ENCODE data around the gene EGLN1. TPM values are rescaled to one million over a fixed set of nuclear protein-coding genes. Genes with fewer than 3 reads are reported as not detected.

EGLN1 gene
- total RNA-seq, 1 donor from 2014 or later: 47.8 TPM

- Histone ChIP-seq H3K27me3 (no peaks in the 10 kb centered on the region), H3K4me1 (no peaks in the 10 kb centered on the region), H3K27ac (no peak overlapping the region), H3K4me3 (no peak overlapping the region), H3K9me3 (no peaks in the 10 kb centered on the region), H3K36me3 (peaks cover 6 to 10% of the 10 kb centered on the region in 2 donors)
- no peak for DNase-seq (ENCODE audit: low spot score in 2 of 2)
- TF ChIP-seq CTCF (IDR thresholded peaks at IDR 0.05): no peak
- intact Hi-C loops (cut with DNase I): no loop called here
These were observed 57.9 kb downstream of the EGLN1 start for GRCh38 chr1:231364192-231364591.

- no peak for TF ChIP-seq CTCF (IDR thresholded peaks at IDR 0.05)
- intact Hi-C loops (cut with DNase I): no loop called here
- Histone ChIP-seq H3K4me1 (no peaks in the 10 kb centered on the region), H3K9me3 (no peaks in the 10 kb centered on the region), H3K36me3 (peaks cover 6 to 10% of the 10 kb centered on the region in 2 donors), H3K4me3 (no peak overlapping the region), H3K27ac (no peak overlapping the region), H3K27me3 (no peaks in the 10 kb centered on the region)
- DNase-seq (ENCODE audit: low spot score in 2 of 2): no peak
These were observed 58.5 kb downstream of the EGLN1 start for GRCh38 chr1:231363624-231364023.

- Histone ChIP-seq H3K4me3 (no peak overlapping the region), H3K27ac (no peak overlapping the region), H3K4me1 (peaks cover 0 to 2% of the 10 kb centered on the region in 2 donors), H3K27me3 (no peaks in the 10 kb centered on the region), H3K36me3 (peaks cover 0 to 4% of the 10 kb centered on the region in 2 donors), H3K9me3 (no peaks in the 10 kb centered on the region)
- TF ChIP-seq CTCF (IDR thresholded peaks at IDR 0.05): no peak
- intact Hi-C loops (cut with DNase I): no loop called here
- DNase-seq (ENCODE audit: low spot score in 2 of 2): no peak
These were observed 59.8 kb downstream of the EGLN1 start for GRCh38 chr1:231362325-231362724.

- Histone ChIP-seq H3K9me3 (no peaks in the 10 kb centered on the region), H3K4me1 (peaks cover 0 to 2% of the 10 kb centered on the region in 2 donors), H3K27me3 (no peaks in the 10 kb centered on the region), H3K4me3 (no peak overlapping the region), H3K27ac (peak overlapping the region in 1 of 2 donors; percentile 33), H3K36me3 (peaks cover 0 to 4% of the 10 kb centered on the region in 2 donors)
- intact Hi-C loops (cut with DNase I): no loop called here
- no peak for DNase-seq (ENCODE audit: low spot score in 2 of 2)
- no peak for TF ChIP-seq CTCF (IDR thresholded peaks at IDR 0.05)
These were observed 63.0 kb downstream of the EGLN1 start for GRCh38 chr1:231359113-231359512.

GRCh38 chr1:231357831-231358354 lies 64.2 kb downstream of the EGLN1 start:
- Histone ChIP-seq H3K36me3 (peaks cover 4 to 6% of the 10 kb centered on the region in 2 donors), H3K4me3 (no peak overlapping the region), H3K27ac (peak overlapping the region in 1 of 2 donors; percentile 31), H3K27me3 (no peaks in the 10 kb centered on the region), H3K4me1 (peaks cover 0 to 2% of the 10 kb centered on the region in 2 donors), H3K9me3 (no peaks in the 10 kb centered on the region)
- peak in 1 of 2 donors; percentile 70 for DNase-seq (ENCODE audit: low spot score in 2 of 2)
- intact Hi-C loops (cut with DNase I): loop anchor here (1.0 kb wide), 3 partner anchors 64 to 246 kb away; partner anchors contain the start of genes EGLN1 and TSNAX
- peak; percentile 63 to 76 (median 71) for TF ChIP-seq CTCF (IDR thresholded peaks at IDR 0.05)

Measured in ascending aorta (tissue), 2 donors.